ENCODE measurements around the gene NEUROD2.

GRCh38 chr17:39618246-39618913, 10.7 kb upstream of the NEUROD2 start:
- TF ChIP-seq POLR2AphosphoS5 (IDR thresholded peaks at IDR 0.05; ENCODE audit: low read depth, low read length) (no peak), CTCF (IDR thresholded peaks at IDR 0.05) (no peak)
